ENCODE data around the gene TDRD10. TPM values are rescaled to one million over a fixed set of nuclear protein-coding genes. Genes with fewer than 3 reads are reported as not detected.

TDRD10 gene
- total and polyA plus RNA-seq, 2 of the 4 experiments (the other 2 are of a cell fraction), result not detected

DNA sequence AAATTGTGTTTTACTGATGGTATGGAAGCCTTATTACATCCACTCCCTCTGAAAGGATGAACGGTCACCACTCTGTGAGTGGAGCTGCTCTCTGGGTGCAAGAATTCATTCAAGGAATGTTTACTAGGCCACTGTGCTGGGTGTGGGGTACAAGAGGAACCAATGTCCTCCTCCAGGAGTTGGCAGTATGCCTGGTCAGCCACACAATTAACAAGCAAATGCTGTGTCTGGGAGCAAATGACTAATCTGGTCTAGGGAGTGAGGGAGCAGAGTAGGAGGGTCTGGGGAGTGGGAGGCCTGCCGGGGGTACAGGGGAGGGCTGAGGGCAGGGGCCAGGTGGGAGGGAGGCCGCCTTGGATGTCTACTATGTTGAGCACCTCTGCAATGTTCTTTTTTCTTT is 27.2 kb upstream of the TDRD10 start:
- H3K9me1 ChIP-seq (ENCODE audit: insufficient read depth, low read length), result peaks cover 6% of the 10 kb centered on the region; the same call in 1 of the 2 replicates
- peak overlapping the region; percentile 58 for H2AFZ ChIP-seq (replicated peaks; ENCODE audit: low read length, poor library complexity)
- DNase-seq, result peak; percentile 80
- POLR2A ChIA-PET (ENCODE audit: unreplicated experiment), result no interaction called here
- no peak overlapping the region for H2BK5ac ChIP-seq (ENCODE audit: low read depth, low read length, poor library complexity, severe bottlenecking)
- H2AK9ac ChIP-seq (replicated peaks; ENCODE audit: low read depth, low read length, poor library complexity), result peak overlapping the region; percentile 17
- no peak overlapping the region for H4K5ac ChIP-seq (ENCODE audit: low read depth, low read length)
- H3K27me3 ChIP-seq (ENCODE audit: control insufficient read depth, insufficient read depth, low read length), result no peaks in the 10 kb centered on the region
- in situ Hi-C loops (cut with MboI; ENCODE audit: low sequenced_read_pairs) (no loop called here), dilution Hi-C loops (cut with HindIII; ENCODE audit: low sequenced_read_pairs, unreplicated experiment) (no loop called here), intact Hi-C loops (cut with micrococcal nuclease) (loop anchor here (5.0 to 10.0 kb wide), 2 partner anchors 123 to 610 kb away; no protein-coding TSS in a partner anchor)
- no peak overlapping the region for H4K91ac ChIP-seq (ENCODE audit: insufficient read depth, low read depth, low read length)
- H2AK5ac ChIP-seq (ENCODE audit: low read depth, low read length), result no peak overlapping the region
- no peaks in the 10 kb centered on the region for H3K9me3 ChIP-seq (ENCODE audit: control insufficient read depth, insufficient read depth, low read length)
- no peak overlapping the region for H3K4ac ChIP-seq (ENCODE audit: low read depth, low read length)
- H3K36me3 ChIP-seq (ENCODE audit: control insufficient read depth, insufficient read depth, low read length), result no peaks in the 10 kb centered on the region
- no peaks in the 10 kb centered on the region for H4K20me1 ChIP-seq (ENCODE audit: insufficient read depth, low read length)
- H4K8ac ChIP-seq (ENCODE audit: low read depth in 2 of 2, low read length in 2 of 2), result no peak overlapping the region
- CTCF ChIA-PET, result no interaction called here
- H3K23ac ChIP-seq (ENCODE audit: low read depth, low read length), result no peak overlapping the region
- no peak overlapping the region for H2BK20ac ChIP-seq (ENCODE audit: low read depth, low read length)
- no peak overlapping the region for H3K4me3 ChIP-seq (ENCODE audit: insufficient read depth, low read depth, low read length)
- BruUV-seq (replicated peaks), result no TSS peak
- H2BK120ac ChIP-seq (ENCODE audit: low read depth, low read length), result no peak overlapping the region
- no peaks in the 10 kb centered on the region; the same call in 1 of the 2 replicates for H3K4me1 ChIP-seq (ENCODE audit: control insufficient read depth, insufficient read depth, low read length)
- H2BK15ac ChIP-seq (ENCODE audit: low read depth, low read length), result no peak overlapping the region
- no peak for TF ChIP-seq BHLHE40 (IDR thresholded peaks at IDR 0.05; ENCODE audit: low read depth, low read length)
- H3K9ac ChIP-seq (ENCODE audit: low read depth, low read length), result no peak overlapping the region
- H3K4me2 ChIP-seq (ENCODE audit: low read depth, low read length), result no peak overlapping the region
- peak; percentile 79 for ATAC-seq (ENCODE audit: low read depth)
- no peak overlapping the region for H3K18ac ChIP-seq (ENCODE audit: low read depth, low read length)
- no peak overlapping the region for H3K56ac ChIP-seq (ENCODE audit: extremely low read depth, insufficient read depth, low read length)
- no peak overlapping the region for H3K14ac ChIP-seq (replicated peaks; ENCODE audit: low read depth, low read length)
- H3K79me1 ChIP-seq (ENCODE audit: low read depth in 1 of 2, low read length in 2 of 2), result no peaks in the 10 kb centered on the region
- no peak overlapping the region for H3K27ac ChIP-seq (ENCODE audit: insufficient read depth, low read length)
- no CpG with 5 or more reads among the region's 3 CpGs for WGBS, 2 experiments (ENCODE audit: extremely low coverage in 2 of 2, insufficient read length in 1 of 2)

Data from IMR-90 (cell line).